Skin epidermis (tissue), 12 donors: ENCODE results near the gene CRYGN.
A peak's percentile ranks its signal among the peaks of the same experiment; 100 is the strongest.

Experiments
- H3K27ac ChIP-seq, 21 experiments: fragments of 200-600 bp; sonication (generic) in 11 of 21; one replicate each; pipeline ENCODE4 v1.5.0; 2020; ENCODE audit warnings: mild to moderate bottlenecking in 3 of 21, inconsistent platforms in 2 of 21, moderate library complexity in 2 of 21
- H3K4me3 ChIP-seq, 7 experiments: fragments of 200-600 bp; sonication (generic) in 2 of 7; one replicate each; pipeline ENCODE4 v1.5.0; 2020; ENCODE audit warnings: inconsistent platforms in 2 of 7, mild to moderate bottlenecking in 2 of 7, moderate library complexity in 1 of 7

Gene CRYGN

DNA sequence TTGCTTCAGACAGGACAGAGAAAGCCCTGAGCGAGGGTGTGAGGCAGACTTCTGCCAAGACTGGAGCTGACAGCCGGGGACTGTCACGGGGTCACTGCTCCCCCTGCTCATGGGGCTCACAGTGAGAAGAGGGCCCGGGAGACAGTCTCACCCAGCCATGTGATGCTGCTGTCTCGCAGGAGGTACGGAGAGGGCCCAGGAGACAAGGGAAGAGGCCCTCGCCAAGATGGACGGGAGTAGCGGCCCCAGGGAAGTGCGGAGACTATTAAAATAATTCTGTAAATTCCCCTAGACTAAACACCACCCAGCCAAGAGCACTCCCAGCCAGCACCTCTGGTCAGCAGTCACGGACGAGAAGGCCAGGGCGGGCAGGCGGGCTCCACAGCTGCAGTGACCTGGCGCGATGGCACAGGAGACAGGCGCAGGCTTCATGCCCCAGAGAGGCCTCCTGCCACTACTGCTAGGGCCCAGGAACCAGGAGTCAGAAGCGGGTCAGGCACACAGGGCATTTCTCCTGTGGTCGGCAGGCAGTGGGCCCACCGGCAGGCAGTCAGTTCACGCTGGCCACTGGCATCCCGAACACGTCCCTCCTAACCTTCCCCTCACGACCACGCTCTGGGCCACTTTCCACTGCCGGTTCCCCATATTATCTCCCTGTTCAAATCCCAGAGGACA lies 54.2 kb downstream of the CRYGN start:
- no peak overlapping the region for H3K27ac ChIP-seq
- H3K4me3 ChIP-seq = no peak overlapping the region

DNA sequence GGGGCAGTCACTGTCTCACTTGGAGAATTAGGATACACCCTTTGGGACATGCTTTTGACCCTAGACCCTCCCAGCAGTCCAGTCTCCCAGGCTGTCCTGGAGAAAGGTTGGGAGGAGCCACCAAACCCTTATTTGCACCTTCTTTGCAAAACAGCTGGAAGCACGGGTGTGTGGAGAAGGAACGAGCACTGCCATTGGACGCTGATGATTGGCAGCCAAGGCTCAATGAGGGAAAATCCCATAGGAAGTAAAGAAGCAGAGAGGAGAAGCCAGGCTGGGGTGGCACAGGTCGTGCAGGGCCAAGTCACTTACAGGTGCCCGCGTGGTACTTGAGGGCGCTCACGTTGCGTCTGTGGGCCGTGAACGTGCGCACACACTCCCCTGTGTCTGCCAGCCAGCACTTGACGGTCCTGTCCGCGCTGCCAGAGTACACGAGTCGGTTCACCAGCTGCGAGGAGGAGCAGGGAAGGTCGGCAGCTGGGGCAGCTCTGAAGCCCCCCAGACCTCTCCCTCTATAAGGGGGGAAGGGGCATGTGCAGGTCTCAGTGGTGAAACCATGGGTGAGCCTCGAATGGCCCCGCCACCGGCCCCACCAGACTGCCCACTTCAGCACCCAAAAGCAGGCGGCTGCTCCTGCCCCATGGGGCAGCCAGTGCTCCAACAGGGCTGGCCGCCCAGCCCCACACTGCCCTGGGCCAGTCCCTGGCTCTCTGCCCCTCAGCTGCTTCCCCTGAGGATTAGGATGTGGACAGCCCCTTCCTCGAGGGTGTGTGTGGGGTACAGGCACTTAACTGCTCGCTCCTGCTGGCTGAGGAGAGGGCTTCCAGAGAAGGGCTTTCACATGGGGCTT lies 54.9 kb downstream of the CRYGN start:
- no peak overlapping the region for H3K27ac ChIP-seq
- no peak overlapping the region for H3K4me3 ChIP-seq

DNA sequence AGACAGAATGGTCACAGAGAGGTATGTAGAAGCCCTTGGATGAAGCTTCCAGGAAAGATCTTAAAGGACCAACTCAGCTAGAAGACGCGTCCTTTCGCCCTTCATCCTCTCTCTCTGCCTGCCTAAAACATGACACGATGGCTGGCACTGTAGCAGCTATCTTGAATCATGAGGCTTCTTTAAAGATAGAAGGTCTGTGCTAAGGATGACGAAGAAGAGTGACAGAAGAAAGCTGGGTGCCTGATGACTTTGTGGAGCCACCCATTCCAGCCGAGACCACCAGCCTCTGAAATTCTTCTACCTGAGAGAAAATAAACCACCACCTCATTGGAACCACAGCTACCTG lies 55.6 kb downstream of the CRYGN start:
- Histone ChIP-seq H3K27ac (no peak overlapping the region), H3K4me3 (no peak overlapping the region)

DNA sequence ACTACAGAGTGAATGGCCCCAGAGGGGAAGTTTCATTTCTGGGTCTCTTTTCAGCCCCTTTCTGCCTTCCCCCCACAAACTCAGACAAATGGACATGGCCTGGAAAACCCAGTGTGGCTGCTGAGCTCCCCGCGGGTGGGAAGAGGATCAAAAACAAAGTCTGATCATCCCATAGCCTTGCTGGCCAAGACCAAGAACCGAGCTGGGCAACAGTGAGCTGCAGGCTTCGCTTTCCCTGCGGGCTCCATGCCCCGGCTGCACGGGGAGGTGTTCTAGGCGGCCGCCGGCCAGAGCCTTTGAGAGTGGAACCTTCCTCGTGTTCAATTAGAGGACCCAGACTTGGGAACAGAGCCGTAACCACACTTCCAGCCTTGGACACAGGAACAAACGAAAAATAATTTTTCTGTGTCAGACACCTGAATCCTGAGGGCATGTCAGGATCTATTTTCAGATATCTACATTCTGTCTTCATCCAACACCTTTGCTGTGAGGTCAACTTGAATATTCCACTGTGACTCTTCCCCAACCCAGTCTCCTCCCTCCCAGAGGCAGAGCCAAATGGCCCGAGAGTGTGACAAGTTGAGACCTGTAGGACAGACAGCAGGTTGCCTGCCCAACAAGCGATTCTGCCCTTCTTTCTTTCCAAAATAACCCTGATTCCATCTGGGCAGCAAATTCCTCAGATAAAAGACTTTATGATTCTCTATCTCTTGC lies 56.1 kb downstream of the CRYGN start:
- H3K27ac ChIP-seq = no peak overlapping the region
- H3K4me3 ChIP-seq = no peak overlapping the region

DNA sequence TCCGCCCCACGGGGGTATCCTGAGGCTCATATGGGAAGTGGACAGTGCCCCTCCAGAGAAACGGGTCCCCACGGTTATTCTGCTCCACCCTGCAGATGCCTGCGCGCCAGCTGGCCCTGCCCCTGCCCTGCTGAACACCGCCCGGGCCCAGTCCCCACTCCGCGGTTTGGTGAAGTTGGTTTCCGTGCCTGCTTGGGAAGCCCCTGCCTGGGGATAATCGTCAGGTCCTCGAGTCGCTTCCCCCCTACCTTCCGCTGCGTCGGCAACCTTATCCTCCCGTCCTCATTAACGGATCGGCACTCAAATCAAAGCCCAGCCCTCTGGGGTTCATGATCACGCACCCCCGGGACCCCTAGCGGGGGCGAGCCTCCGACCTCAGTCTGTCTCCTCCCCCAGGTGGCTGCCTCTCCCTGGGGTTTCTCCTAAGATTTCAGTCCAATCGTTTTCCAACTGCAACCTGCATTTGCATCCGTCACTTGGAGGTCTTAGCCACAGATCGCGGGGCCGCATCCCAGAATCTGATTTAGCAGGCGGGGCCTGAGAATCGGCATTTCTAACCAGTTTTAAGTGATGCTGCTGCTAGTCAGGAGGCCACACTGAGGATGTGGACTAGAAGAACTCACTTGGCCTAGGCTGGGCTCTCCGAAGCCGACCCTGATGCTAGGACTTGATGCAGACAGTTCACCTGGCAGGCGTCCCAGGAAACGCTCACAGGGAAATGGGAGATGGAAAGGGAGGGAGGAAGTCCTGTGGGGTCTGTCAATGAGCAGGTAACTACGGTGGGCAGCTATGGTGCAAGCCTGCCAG lies 57.7 kb downstream of the CRYGN start:
- H3K4me3 ChIP-seq = peak overlapping the region in 3 of 7 experiments; percentile 18 to 37 (median 25)

DNA sequence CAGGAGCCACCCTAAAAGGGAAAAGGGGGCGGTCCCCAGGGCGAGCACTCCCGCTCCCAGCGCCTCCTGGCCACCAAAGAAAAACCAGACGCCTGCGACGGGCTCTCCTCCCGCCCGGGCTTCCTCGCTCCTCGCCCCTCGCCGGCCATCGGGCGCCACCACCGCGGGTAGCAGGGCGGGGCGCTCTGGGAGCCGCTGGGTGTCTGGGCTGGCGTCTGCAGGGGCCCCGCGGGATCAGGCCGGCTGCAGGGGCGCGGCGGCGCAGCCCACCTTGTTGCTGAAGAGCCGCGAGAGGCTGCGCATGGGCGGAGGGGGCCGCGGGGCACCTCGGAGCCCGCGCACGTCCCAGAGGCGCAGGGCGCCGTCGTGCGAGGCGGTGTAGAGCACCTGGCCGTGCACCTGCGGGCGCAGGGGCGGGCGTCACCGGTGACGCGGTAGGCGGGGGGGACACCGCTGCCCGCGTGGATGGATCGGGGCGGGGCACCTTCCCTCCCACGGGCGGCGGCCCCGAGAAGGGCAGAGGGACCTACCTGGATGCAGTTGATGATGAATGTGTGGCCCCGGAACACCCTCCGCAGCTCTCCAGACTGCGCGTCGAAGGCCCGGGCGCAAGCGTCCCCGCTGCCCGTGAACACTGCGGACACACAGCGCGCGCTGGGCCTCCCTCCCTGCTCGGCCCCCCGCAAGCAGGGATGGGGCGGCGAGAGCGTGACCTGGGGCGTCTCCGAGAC lies 58.4 kb downstream of the CRYGN start:
- Histone ChIP-seq H3K27ac (peak overlapping the region in 1 of 21 experiments; percentile 23), H3K4me3 (peak overlapping the region; percentile 6 to 37 (median 17))

More for the DNA sequence above, 57.7 kb downstream of the CRYGN start:
- peak overlapping the region in 1 of 21 experiments; percentile 23 for H3K27ac ChIP-seq

DNA sequence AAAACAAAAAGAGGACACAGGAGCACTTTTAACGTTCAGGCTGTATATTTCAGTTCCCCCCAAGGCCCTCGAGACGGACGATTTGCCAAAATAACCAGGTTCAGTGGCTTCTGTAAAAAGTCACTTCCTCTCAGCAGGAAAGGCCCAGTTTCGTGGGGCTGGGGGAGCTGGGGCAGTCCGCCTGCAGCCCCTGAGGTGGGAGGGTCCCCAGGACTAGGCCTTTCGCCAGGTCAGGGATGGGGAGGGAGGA lies 58.9 kb downstream of the CRYGN start:
- H3K27ac ChIP-seq = no peak overlapping the region
- peak overlapping the region in 3 of 7 experiments; percentile 18 to 37 (median 25) for H3K4me3 ChIP-seq

DNA sequence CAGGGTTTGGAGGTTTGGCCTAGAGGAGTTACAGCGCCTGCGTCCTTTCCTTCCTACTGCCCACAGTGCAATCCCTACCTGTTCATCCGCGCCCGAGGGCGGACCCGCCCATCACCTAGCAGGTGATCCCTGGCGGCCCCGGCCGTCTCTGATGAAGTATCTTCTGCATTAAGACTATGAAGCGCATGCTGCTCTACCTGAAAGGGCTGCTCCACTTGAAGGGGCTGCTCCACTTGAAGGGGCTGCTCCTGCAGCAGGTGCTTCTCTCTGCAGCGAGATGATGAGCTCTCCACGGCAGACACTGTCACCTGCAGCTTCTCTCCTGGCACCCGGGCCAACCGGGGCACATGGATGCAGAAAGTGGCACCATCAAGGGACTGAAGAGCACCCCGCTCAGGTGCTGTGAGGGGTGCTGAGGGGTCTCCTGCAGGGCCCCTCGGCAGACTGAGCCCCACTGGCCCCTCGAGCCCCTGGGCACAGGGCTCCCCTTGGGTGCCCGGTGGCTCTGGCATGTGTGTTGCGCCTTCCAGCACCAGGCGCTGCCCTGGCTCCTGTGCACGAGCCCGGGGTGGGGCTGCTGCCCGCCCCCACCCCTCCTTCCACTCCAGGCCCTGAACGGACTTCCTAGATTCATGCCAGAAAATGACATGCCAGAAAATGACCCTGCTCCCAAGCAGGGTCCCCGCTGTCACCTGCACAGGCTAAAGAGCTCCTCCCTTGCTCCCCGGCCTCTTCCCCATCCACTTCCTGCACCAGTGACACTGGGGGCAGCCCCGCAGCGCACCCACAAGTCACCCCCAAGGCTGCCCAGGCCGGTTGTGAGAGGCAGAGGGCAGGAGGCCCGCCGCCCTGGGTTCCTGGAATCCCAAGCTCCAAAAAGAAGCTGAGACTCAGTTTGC lies 59.5 kb downstream of the CRYGN start:
- no peak overlapping the region for H3K27ac ChIP-seq

DNA sequence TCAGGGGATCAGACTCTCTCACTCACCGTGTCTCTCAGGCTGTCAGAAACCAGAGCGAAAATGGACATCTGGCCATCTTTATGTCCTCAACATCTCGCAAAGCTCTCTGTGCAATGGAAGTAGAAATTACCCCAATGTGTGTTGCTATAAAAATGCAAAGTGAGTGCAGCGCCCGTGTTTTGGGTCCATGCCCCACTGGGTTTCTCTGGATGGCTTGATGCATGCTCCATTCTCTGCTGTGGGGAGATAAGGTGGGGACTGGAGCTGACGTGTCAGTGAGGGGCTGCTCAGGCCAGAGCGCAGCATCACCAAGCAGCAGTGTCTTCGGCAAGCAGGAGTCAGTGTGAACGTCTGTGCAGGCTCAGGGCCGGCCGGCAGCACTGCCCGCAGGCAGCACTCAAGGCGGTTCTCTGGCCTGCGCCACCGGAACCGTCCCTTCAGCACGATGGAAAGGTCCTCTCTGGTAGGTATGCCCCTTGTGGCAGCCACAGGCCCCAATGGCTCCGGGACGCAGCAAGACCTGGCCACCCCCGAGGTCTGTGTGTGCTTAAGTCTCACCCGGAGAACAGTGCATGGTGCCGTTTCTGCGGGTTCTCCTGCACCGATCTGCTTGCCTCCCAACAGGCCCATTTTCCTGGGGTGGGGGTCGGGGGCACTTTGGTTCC lies 60.3 kb downstream of the CRYGN start:
- Histone ChIP-seq H3K27ac (no peak overlapping the region), H3K4me3 (no peak overlapping the region)

More for the DNA sequence above, 59.5 kb downstream of the CRYGN start:
- peak overlapping the region in 1 of 7 experiments; percentile 25 for H3K4me3 ChIP-seq

DNA sequence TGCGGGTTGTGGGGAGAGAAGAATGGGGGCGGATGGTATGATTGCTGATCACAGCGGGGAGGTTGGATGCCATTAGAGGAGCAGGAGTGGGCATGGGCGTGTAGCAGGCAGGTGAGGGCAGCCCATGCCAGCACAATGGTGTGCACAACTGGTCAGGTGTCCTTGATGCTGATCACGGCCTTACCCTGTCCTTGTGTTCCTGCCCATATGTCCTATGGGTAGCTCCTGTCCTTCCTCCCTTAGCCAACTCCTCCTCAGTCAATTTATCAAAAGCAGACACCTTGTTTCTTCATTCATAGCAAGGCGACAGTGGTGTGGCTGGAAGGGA lies 60.8 kb downstream of the CRYGN start:
- no peak overlapping the region for H3K27ac ChIP-seq

More for the DNA sequence above, 60.8 kb downstream of the CRYGN start:
- H3K4me3 ChIP-seq = no peak overlapping the region
